Measurements from ENCODE around the gene MYD88. TPM values are rescaled to one million over a fixed set of nuclear protein-coding genes. Genes with fewer than 3 reads are reported as not detected.

Gene MYD88
- total RNA-seq, 1 donor from 2014 or later, result 3.7 TPM

Small RNA genes within 50 kb of the gene (small RNA-seq; reads per million reads assigned to genes)
- not detected for gene RF00019

Other genes with a start within 250 kb of the MYD88 start
- gene VILL, start 147.9 kb upstream of the MYD88 start, total RNA-seq, result 9.8 TPM
- 4.1 TPM for gene PLCD1, start 109.0 kb upstream of the MYD88 start, total RNA-seq
- 0.41 TPM for gene DLEC1, start 99.5 kb upstream of the MYD88 start, total RNA-seq
- 30.2 TPM for gene ACAA1, start 1.5 kb upstream of the MYD88 start, total RNA-seq
- 51.0 TPM for gene OXSR1, start 26.9 kb downstream of the MYD88 start, total RNA-seq
- gene SLC22A13, start 127.2 kb downstream of the MYD88 start, total RNA-seq, result under 0.01 TPM
- gene SLC22A14, start 143.6 kb downstream of the MYD88 start, total RNA-seq, result under 0.01 TPM
- gene XYLB, start 208.1 kb downstream of the MYD88 start, total RNA-seq, result 4.1 TPM

Data from frontal cortex (tissue), 1 donor.